SHP77 (cell line): ENCODE results near the gene ASPM.

Experiments
- DNase-seq, 2 experiments: peaks; one replicate each; lab custom pipeline; 2025; lab: John Stamatoyannopoulos, UW

The ASPM gene, protein sequence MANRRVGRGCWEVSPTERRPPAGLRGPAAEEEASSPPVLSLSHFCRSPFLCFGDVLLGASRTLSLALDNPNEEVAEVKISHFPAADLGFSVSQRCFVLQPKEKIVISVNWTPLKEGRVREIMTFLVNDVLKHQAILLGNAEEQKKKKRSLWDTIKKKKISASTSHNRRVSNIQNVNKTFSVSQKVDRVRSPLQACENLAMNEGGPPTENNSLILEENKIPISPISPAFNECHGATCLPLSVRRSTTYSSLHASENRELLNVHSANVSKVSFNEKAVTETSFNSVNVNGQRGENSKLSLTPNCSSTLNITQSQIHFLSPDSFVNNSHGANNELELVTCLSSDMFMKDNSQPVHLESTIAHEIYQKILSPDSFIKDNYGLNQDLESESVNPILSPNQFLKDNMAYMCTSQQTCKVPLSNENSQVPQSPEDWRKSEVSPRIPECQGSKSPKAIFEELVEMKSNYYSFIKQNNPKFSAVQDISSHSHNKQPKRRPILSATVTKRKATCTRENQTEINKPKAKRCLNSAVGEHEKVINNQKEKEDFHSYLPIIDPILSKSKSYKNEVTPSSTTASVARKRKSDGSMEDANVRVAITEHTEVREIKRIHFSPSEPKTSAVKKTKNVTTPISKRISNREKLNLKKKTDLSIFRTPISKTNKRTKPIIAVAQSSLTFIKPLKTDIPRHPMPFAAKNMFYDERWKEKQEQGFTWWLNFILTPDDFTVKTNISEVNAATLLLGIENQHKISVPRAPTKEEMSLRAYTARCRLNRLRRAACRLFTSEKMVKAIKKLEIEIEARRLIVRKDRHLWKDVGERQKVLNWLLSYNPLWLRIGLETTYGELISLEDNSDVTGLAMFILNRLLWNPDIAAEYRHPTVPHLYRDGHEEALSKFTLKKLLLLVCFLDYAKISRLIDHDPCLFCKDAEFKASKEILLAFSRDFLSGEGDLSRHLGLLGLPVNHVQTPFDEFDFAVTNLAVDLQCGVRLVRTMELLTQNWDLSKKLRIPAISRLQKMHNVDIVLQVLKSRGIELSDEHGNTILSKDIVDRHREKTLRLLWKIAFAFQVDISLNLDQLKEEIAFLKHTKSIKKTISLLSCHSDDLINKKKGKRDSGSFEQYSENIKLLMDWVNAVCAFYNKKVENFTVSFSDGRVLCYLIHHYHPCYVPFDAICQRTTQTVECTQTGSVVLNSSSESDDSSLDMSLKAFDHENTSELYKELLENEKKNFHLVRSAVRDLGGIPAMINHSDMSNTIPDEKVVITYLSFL (N-terminal part only)

DNA sequence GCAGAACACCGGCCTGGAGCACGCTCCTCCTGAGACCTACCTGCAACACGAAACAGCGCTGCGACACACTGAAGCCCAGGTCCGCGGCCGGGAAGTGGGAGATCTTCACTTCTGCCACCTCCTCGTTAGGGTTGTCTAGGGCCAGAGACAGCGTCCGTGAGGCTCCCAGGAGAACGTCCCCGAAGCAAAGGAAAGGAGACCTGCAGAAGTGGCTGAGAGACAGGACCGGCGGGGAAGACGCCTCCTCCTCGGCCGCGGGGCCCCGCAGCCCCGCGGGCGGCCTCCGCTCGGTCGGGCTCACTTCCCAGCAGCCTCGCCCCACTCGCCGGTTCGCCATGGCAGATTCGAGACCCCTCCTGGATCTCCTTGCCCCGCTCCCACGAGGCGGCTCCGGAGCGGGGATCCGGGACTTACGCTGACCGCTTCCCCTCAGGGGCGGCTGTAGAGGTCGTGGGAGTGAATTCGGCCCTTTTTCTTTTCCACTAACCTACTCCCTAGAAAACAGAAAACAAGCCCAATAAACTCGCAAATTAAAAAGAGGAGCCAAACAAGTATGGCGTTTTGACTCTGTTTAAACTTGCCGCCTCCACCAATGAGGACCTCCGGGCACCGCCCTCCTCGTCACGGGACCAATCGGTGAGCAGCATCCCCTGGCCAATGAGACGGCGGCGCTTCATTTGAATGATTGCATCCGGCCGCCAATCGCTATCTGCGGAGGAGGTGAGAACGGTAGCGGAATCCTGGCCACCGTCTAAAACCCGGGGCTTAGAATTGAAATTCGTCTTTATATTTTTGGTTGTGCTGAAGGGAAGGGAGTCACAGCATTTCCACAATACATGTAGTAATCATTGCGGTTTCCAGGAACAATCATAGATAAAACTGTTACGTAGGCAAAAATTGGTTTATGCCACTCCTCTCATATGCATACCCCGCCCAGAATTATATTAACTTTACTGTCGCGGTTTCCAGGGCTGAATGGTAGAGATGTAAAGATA, at the start of gene ASPM:
Gene ASPM, minus strand, starts transcription at position 569 of the 995 bp plus-strand sequence. Its CDS starts 232 bp downstream, at position 337.
- DNase-seq: peak; percentile 89 to 97

DNA sequence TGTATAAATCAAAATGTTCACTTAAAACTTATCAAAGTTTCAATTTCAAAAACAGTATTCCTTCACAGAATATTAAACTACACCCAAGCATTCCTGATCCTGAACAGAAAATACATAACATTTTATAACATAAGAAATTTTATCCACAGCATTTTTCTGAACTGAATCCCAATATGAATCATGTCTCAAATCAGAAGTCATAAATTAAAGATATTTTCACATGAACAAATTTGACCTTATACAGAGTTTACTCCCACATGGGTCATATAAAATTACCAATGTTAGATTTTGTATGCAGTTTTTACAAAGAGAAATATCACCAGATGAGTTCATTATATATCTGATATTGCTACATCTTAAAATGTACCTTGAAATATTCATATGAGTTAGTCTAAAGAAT, 48.6 kb upstream of the ASPM start:
- DNase-seq: no peak

DNA sequence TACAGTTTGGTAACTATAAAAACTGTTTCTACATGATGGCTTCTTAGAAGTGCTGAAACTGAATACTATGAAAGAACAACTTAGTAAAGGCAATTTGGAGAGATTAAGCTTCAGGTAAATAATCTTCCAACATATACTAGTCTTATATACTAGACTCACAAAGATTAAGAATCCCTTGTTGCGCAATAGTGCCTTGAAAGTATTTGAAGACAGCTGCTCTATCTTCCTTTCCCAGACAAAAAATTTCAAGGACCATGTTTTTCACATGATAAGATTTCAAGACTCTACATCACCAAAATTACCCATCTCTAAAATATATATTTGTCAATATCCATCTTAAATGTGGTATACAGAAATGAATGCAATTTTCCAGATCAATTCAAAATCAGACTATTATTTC, 37.7 kb upstream of the ASPM start:
- no peak for DNase-seq

DNA sequence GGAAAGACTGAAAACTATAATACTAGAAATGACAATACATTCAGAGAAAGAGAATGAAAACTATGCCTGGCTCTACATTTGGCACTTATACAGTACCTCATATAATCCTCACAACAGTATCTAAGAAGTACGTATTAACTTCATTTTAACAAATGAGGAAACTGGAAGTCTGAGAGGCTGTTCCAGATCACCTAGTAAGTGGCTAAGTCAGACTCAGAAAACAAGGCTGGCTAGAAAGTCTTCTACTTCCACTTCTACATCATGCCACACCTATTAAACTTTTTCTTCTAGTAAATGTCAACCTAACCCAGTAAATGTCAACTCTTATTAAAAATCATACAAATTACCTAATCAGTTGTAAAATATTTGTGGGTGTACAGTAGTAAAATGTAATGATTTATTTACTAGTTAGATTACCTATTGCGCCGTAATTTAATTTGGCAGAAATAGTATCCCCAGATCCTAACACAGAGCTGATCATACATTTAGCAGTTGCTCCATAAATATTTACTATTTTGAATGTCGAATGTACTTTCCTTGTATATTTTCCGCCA, 36.8 kb upstream of the ASPM start:
- DNase-seq: no peak

DNA sequence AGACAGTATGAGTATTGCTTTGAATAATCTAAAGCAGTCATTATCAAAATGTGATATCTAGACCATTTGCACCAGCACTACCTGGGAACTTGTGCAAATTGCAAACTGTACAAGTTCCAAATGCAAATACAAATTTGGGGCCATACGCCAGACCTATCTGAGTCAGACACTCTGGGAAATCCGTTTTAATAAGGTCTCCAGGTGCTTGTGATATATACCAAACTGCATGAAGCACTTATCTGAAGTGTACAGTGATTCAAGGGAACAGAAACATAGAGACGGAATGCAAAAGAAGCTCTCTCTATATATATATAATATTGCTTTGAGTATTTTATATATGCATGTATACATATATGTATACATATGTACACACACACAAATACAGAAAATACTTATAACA, 36.2 kb upstream of the ASPM start:
- DNase-seq: no peak

DNA sequence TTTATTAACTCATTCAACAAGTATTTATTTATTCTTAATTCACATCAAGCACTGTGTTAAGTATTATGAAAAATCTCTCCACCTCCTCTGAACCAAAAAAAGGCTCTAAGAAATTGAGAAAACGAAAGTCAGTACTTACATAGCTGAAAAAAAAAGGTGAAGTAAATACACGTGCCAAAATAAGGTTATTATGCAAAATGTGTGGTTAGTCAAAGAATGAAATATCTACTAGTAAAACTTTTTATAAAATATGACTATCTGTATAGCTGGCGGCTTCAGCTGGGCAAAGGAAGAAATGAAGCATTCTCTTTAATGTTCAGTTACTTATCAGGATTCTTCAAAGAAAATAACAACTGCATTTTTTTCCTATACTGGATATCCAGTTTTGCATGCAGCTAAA, 35.5 kb upstream of the ASPM start:
- DNase-seq: no peak

DNA sequence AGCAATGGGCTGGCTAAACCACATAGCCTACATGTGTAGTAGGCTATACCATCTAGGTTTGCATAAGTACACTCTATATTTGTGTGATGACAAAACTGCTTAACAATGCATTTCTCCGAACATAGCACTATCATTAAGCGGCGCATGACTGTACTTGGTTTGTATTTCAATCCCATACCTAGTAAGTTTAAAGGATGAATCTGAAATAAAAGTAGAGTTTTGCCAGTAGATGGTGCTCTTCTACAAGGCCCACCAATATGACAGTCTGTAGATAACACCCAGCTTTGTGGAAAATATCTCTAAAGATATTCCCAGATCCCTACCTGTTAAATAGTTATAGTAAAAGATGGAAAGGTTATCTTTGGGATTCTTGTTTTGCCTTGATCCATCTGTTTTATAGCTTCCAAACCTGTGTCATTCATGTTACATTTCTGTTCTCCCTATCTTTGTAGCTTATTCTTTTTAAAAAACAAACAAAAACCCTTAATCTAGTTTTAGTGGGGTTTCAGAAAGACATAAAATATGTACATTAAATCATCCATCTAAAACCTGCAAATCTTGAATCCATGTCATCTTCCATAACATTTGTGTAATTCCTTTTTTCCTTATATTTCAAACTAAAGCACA, 33.9 kb upstream of the ASPM start:
- peak; percentile 20 to 40 for DNase-seq

DNA sequence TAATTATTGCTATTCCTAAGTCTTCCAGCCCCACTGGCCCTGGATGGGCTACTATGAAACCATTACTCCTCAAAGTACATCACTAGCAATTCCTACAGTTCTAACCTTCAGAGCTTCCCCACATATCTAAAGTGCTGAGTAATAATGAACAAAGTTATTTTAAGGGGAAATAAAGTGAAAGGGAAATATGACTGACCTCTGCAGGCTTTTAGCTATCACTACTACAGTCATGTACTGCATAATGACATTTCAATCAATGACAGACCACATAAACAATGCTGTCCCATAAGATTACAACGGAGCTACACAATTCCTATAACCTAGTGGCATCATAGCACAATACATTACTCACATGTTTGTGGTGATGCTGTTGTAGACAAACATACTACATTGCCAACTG, 32.5 kb upstream of the ASPM start:
- DNase-seq: no peak

DNA sequence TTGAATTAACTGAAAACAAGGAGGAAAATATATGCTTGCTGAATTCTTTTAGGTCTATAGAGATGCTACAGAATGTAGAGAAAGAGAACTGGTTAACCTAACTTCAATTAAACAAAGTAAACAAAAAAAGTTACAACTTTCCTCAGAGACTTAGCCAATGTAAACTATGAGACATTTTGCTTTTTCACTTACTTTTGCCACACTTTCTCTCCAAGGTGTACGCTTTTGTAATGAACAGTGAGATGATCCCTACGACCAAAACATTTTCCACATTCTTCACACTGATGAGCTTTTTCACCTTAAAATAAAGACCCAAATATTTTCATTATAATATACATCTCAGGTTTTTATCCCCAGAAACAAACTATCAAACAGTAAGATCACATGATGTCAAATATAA, 28.3 kb upstream of the ASPM start:
- no peak for DNase-seq

DNA sequence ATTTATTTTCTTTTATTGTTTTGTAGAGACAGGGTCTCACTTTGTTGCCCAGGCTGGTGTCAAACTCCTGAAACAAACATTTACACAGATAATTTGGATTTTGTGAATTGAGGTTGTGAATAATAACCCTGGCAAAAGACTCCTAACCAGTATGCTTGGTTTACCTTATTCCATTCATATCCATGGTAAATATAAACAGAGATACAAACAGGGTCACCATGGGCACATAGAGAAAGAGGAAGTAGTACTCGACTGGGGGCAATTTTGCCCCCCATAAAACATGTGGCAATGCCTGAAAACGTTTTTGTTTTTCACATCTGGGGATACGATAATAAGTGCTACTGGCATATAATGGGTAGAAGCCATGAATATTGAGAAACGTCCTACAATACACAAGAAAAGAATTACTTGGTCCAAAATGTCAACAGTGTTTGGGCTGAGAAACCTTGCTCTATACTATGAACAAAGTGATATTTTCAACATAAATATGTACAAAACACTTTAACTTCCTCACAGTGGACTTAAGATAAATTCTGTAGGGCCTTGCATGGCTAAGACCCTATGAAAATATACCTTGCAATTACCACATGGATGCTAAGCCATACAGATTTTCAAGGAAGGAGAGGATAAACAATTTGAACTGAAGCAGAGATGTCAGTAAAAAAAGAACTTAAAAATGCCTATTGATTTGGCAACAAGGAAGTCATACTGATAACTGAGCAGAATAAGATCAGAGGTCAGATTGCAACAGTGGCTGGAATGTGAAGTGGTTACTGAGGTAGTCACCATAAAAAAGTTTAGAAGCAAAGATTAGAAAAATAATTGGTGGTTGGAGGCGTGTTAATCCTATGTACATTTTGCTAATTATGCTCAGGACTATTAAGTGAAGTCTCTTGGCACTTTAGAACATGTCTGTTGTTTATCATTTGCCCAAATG, 27.4 kb upstream of the ASPM start:
- no peak for DNase-seq

DNA sequence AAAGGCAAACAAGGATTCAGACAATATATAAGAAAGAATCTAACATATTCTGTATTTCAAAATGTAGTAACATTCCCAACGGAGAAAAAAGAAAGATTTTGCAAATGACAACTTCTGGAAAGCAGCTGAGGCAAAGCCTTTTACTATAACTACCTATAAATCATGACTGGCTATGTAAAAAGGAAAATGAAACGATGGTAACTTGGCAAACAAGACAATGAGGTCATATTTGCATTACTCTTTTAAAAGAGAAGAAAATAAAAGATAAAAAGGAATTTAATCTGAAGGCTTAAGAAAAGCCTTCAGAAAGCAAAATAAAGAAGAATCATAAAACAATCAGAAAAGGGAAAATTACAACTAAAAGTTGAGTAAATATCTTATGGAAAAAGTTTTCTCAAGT, 25.1 kb upstream of the ASPM start:
- DNase-seq: no peak

DNA sequence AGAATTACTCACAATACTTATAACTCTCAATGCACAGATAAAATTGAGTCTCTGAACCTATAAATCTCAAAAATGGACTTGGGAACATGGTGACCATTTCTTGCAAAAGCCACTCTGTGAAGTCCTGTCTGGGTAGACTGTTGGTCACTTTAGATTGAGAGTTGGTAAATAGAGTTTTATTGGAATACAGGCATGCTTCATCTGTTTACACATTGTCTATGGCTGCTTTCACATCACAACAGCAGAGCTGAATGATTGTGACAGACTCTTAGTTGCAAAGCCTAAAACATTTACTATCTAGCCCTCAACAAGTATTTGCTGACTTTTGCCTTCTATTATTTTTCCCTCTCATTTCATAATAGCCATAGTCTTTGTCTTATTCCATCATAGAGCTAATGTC, 24.1 kb upstream of the ASPM start:
- DNase-seq: no peak

DNA sequence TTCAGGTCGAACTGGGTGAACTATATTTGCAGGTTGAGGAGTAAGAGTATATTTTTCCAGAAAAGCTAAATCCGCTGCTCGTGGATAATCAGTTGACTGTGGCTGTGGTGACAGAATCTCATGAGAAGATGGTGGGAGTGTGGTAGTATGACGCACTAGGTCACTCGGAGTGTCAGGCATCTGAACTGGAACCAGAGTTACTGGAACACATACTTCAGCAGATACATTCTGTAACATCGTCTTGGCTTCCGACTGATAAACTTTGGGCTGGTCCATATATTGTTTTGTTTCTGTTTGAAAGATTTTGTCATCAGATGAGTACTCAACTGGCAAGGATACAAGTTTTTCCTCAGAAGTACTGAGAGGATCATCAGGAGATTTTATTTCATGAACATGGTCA, 13.0 kb upstream of the ASPM start:
- no peak for DNase-seq

DNA sequence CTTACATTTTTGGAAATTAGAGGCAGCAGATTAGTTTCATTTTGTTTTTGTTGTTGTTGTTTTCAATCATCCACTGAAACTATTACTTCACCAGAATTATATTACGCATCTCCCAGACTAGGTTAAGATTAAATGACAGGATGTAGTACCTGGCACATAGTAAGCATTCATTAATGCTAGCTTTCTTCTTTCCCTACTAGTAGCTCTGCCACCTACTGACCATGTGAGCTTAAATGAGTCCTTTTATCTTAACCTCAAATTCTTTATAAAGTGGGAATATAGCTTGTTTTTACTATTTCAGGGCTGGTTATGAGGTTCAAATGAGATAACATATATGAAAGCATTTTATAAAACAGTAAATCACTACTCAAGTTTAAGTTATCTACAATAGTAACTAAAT, 10.2 kb upstream of the ASPM start:
- DNase-seq: no peak

DNA sequence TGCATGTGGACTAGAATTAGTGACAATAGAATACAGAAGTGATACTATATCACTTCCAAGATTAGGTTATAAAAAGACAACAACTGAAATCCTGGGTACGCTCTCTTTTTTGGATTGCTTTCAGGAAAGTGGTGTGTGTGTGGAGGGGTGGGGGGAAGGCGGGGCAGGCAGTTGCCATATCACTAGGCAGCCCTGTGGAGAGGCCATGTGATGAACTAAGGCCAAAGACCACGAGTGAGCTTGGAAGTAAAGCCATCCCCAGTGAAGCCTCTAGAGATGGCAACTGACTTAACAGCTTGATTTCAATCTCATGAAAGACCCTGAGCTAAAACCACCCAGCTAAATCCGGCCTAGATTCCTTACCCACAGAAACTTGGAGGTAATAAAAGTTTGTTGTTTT, 6.2 kb upstream of the ASPM start:
- no peak for DNase-seq

DNA sequence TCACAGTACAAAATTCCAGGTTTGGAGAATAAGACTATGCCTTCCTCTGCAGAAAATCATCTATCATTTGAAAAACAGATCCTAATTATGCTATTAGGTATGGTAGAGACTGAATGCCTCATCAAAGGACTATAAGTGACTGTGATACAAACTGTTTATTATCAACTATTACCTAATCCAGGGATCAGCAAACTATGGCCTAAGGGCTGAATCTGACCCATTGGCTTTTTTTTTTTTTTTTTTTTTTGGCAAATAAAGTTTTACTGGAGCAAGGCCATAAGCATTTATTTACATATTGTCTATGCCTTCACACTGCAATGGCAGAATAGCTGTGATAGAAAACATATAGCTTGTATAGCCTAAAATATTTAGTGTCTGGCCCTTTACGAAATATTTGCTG, 4.7 kb upstream of the ASPM start:
- no peak for DNase-seq

DNA sequence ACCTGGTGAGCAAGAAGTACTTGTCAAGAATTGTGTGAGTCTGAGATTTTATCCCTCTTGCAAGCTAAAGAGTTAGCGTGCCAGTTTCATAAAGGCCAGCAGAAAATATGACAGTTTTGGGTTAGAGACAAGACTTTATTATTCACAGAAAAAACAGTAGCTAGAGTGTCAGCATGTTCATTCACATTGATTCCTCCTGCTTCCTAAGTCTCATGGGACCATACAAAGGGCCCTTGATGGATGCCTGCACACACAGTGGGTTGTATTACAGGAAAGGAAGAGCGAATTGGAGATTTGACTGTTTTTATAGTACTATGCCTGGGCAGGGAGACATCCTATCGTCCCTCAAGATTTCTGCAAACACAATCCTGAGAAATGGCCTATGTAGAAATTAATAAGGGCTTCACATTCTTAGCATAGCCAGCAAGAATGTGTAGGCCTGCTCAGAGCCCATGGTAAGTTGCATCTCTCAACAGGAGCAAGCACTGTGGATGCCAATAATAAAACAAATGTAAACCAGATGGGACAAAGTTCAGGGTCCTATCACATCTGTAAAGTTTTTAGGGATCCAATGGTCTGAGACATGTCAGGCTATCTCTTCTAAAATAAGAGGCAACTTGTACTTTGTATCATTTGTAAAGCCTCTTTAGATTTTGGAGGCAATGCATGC, 4.0 kb upstream of the ASPM start:
- no peak for DNase-seq

DNA sequence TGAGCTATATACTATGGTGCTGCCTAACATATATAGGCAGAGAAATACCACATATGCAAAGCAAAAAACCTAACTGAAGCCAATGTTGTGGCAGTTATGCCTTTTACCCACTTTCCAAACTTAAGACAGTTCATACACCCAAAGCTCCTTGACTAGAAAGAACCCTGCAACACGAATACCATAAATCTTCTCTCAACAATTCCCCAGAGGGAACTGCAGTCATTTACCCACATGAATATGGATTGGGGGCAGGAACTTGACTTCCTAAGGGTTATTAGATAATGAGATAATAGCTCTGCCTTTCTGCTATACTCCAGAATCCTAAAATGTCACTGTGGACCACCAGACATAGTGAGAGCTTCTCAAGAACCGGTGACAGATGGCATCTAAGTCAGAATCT, 2.9 kb upstream of the ASPM start:
- DNase-seq: no peak
